A549 (cell line): Measurements from ENCODE around the gene PPIP5K2. TPM values are rescaled to one million over a fixed set of nuclear protein-coding genes. Genes with fewer than 3 reads are reported as not detected.

Experiments used
- ATAC-seq, 2 experiments: fragments of 200-7000 bp in 1 of 2; fragments of >200 bp in 1 of 2; cut with Nextera tagmentation in 1 of 2; cut with Tn5 transposase in 1 of 2; 3 replicates each; pipeline versions ENCODE4 v1.8.0 to v1.9.1; 2018 to 2020; ENCODE audit warnings: mild to moderate bottlenecking in 1 of 2, moderate library complexity in 1 of 2
- CTCF ChIA-PET: fragments of 300-600 bp; sonication (Branson Sonifier 250); formaldehyde crosslinking; extraction: SDS; loops from one replicate; lab custom pipeline; 2021; ENCODE audit warnings: antibody characterized with exemption, inconsistent platforms; lab: Yijun Ruan, JAX
- POLR2A ChIA-PET: fragments of 350-600 bp; formaldehyde crosslinking; extraction: SDS; loops from one replicate; lab custom pipeline; 2021; ENCODE audit warnings: antibody characterized with exemption, inconsistent platforms; lab: Yijun Ruan, JAX
- DNase-seq, 2 experiments: peaks; one replicate each; pipeline versions ENCODE4 v3.0.0 to v3.0.0-alpha.2; 2011 to 2016; ENCODE audit warnings: low read depth in 1 of 2, low spot score in 1 of 2
- FAIRE-seq: peaks from 2 replicates; lab custom pipeline; 2011; peaks lifted over from hg19 to GRCh38; lab: Jason Lieb, UNC
- H3K27ac ChIP-seq, 2 experiments: fragments of >200 bp; sonication (Bioruptor Twin); formaldehyde crosslinking; 3 replicates each; pipeline ENCODE4 v1.5.1; 2016 to 2017
- H3K4me1 ChIP-seq: fragments of >200 bp; sonication (Bioruptor Twin); formaldehyde crosslinking; 3 replicates; pipeline ENCODE4 v1.6.1; 2016
- H3K4me2 ChIP-seq: fragments of >200 bp; sonication (Bioruptor Twin); formaldehyde crosslinking; 3 replicates; pipeline ENCODE4 v1.6.1; 2016
- H3K4me3 ChIP-seq: fragments of >200 bp; sonication (Bioruptor Twin); formaldehyde crosslinking; 3 replicates; pipeline ENCODE4 v1.5.1; 2016
- H3K9me3 ChIP-seq: fragments of >200 bp; sonication (Bioruptor Twin); formaldehyde crosslinking; 3 replicates; pipeline ENCODE4 v1.6.1; 2016
- BCL3 ChIP-seq: fragments of >200 bp; sonication (Bioruptor Twin); formaldehyde crosslinking; IDR thresholded peaks from 3 replicates; pipeline ENCODE4 v1.6.1; 2016
- CBX8 ChIP-seq: fragments of 200-600 bp; sonication (generic); IDR thresholded peaks from 2 replicates; pipeline ENCODE4 v1.6.1; 2016
- CEBPB ChIP-seq, 2 experiments: fragments of >200 bp in 1 of 2; sonication (Bioruptor Twin) in 1 of 2; formaldehyde crosslinking in 1 of 2; IDR thresholded peaks; 2 replicates each; pipeline ENCODE4 v1.6.1; 2012 to 2016
- ESRRA ChIP-seq: fragments of 150-350 bp; IDR thresholded peaks from 2 replicates; pipeline ENCODE4 v1.6.1; 2014; ENCODE audit warnings: mild to moderate bottlenecking, low read length, borderline replicate concordance
- FOXS1 ChIP-seq: fragments of 250-450 bp; sonication (Bioruptor Pico); IDR thresholded peaks from 2 replicates; pipeline ENCODE4 v1.5.0; 2020; ENCODE audit warnings: mild to moderate bottlenecking, moderate library complexity
- HDAC2 ChIP-seq: fragments of 200-600 bp; sonication (generic); IDR thresholded peaks from 2 replicates; pipeline ENCODE4 v1.6.1; 2016
- HOXB5 ChIP-seq: fragments of 250-450 bp; sonication (Bioruptor Pico); IDR thresholded peaks from 2 replicates; pipeline ENCODE4 v1.5.0; 2020; ENCODE audit warnings: mild to moderate bottlenecking, moderate library complexity
- MAFK ChIP-seq: fragments of 450-650 bp; IDR thresholded peaks from 2 replicates; pipeline ENCODE4 v1.6.1; 2014; ENCODE audit not compliant: partially characterized antibody
- MAX ChIP-seq: IDR thresholded peaks from 2 replicates; pipeline ENCODE4 v1.6.1; 2012
- MAZ ChIP-seq: fragments of 150-350 bp; IDR thresholded peaks from 2 replicates; pipeline ENCODE4 v1.6.1; 2014; ENCODE audit warnings: antibody characterized with exemption, low read depth, low read length, borderline replicate concordance
- NPAS2 ChIP-seq: fragments of 250-450 bp; sonication (Bioruptor Pico); IDR thresholded peaks from 2 replicates; pipeline ENCODE4 v1.8.0; 2022; ENCODE audit warnings: mild to moderate bottlenecking, moderate library complexity, borderline replicate concordance
- NR3C1 ChIP-seq: fragments of >200 bp; sonication (Bioruptor Twin); formaldehyde crosslinking; IDR thresholded peaks from 3 replicates; pipeline ENCODE4 v1.6.1; 2017
- POLR2A ChIP-seq: IDR thresholded peaks from 2 replicates; pipeline ENCODE4 v1.6.1; 2012; ENCODE audit warnings: mild to moderate bottlenecking, low read length
- RNF2 ChIP-seq: fragments of 200-600 bp; sonication (generic); IDR thresholded peaks from 2 replicates; pipeline ENCODE4 v1.6.1; 2016; ENCODE audit warnings: low read depth, mild to moderate bottlenecking, antibody characterized with exemption, moderate library complexity, borderline replicate concordance
- SMC3 ChIP-seq: fragments of >200 bp; sonication (Bioruptor Twin); formaldehyde crosslinking; IDR thresholded peaks from 3 replicates; pipeline ENCODE4 v1.6.1; 2018; ENCODE audit warnings: inconsistent platforms
- SREBF2 ChIP-seq: fragments of 450-650 bp; IDR thresholded peaks from 2 replicates; pipeline ENCODE4 v1.6.1; 2014; ENCODE audit warnings: mild to moderate bottlenecking, moderate library complexity
- TFCP2L1 ChIP-seq: fragments of 250-450 bp; sonication (Bioruptor Pico); IDR thresholded peaks from 2 replicates; pipeline ENCODE4 v1.5.0; 2021; ENCODE audit warnings: mild to moderate bottlenecking
- WGBS: methylation state at CpG from one replicate; pipeline ENCODE4 v1.1.6; 2017; ENCODE audit errors: missing lambda C conversion rate; 5-methylcytosine and 5-hydroxymethylcytosine counted together
- polyA plus RNA-seq, 4 experiments: library from polyadenylated mRNA; depleted of rRNA in 3 of 4; stranded (reverse); fragments of >200 nt; fragmentation: RNase III in 1 of 4; extraction: RNeasy Plus Mini Kit Qiagen cat#74134 plus additional on column Dnase treatment in 1 of 4; gene quantifications; 2 replicates in 3 of 4; 3 replicates in 1 of 4; pipeline ENCODE4 v1.2.3, GENCODE V29; 2011 to 2017
- TF ChIP-seq, protein P1 (sequence below): fragments of >200 bp; sonication (Bioruptor Twin); formaldehyde crosslinking; IDR thresholded peaks from 3 replicates; pipeline ENCODE4 v1.5.1; 2016

PPIP5K2 gene
- polyA plus RNA-seq, 2 of the 4 experiments (the other 2 are of a cell fraction) = 21.9 to 61.7 TPM

DNA sequence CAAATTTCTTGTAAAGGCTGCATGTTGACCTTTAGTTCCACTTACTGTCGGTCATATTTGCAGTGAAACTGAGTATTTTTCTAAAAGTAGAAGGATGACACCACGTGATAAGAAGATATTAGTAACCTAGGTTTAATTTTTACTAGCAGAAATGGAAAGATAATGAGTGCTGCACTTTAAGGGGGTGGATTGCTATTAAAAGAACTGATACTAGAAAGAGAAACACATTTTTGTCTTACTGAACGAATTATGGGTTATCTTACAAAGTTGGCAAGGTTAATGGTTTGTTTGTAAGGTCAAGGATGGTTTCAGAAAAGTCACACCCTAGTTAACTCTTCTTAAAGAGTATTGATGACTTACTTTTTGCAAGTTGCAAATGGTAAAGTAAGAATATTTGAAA, 140.8 kb downstream of the PPIP5K2 start:
- CTCF ChIA-PET = interaction anchor here (1.3 kb wide), 1 partner anchor 36 kb away, joined by 3 read pairs; no protein-coding TSS in a partner anchor
- POLR2A ChIA-PET = no interaction called here
- 0 out of 6 replicates have a peak overlapping the region, but pooled peaks of 1 of the 2 experiments have one; percentile 30 for H3K27ac ChIP-seq
- no peak for ATAC-seq
- no peak for TF ChIP-seq FOXS1 (CRISPR knock-in tag)
- no peak for TF ChIP-seq BCL3
- TF ChIP-seq NPAS2 (CRISPR knock-in tag) = no peak
- no peak for TF ChIP-seq POLR2A
- no peak for TF ChIP-seq SMC3
- TF ChIP-seq TFCP2L1 = no peak
- TF ChIP-seq MAZ = no peak
- TF ChIP-seq NR3C1 = no peak
- no peak for TF ChIP-seq CEBPB (IDR thresholded peaks at IDR 0.05)
- TF ChIP-seq ESRRA = no peak
- TF ChIP-seq HOXB5 (CRISPR knock-in tag) = no peak
- TF ChIP-seq SREBF2 = no peak
- TF ChIP-seq RNF2 = no peak
- no peak for TF ChIP-seq CBX8
- no peak for TF ChIP-seq MAX
- TF ChIP-seq MAFK = no peak
- no peak for TF ChIP-seq HDAC2
- TF ChIP-seq, protein P1, sequence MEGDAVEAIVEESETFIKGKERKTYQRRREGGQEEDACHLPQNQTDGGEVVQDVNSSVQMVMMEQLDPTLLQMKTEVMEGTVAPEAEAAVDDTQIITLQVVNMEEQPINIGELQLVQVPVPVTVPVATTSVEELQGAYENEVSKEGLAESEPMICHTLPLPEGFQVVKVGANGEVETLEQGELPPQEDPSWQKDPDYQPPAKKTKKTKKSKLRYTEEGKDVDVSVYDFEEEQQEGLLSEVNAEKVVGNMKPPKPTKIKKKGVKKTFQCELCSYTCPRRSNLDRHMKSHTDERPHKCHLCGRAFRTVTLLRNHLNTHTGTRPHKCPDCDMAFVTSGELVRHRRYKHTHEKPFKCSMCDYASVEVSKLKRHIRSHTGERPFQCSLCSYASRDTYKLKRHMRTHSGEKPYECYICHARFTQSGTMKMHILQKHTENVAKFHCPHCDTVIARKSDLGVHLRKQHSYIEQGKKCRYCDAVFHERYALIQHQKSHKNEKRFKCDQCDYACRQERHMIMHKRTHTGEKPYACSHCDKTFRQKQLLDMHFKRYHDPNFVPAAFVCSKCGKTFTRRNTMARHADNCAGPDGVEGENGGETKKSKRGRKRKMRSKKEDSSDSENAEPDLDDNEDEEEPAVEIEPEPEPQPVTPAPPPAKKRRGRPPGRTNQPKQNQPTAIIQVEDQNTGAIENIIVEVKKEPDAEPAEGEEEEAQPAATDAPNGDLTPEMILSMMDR = no peak
- DNase-seq = no peak
- FAIRE-seq = no peak
- 9% methylated on average over 3 of the region's 3 CpGs for WGBS
- H3K4me2 ChIP-seq = peak overlapping the region; percentile 77
- peaks cover 50% of the 10 kb centered on the region for H3K4me1 ChIP-seq
- H3K9me3 ChIP-seq = no peaks in the 10 kb centered on the region
- peak overlapping the region; percentile 90 for H3K4me3 ChIP-seq

Other genes with a start within 250 kb of the PPIP5K2 start
- gene GIN1, start 163 bp upstream of the PPIP5K2 start, polyA plus RNA-seq (2011; rRNA removed) = 9.4 and 13.5 TPM in 2 replicates
- 7.1 to 9.4 TPM (median 7.9 TPM) in 3 replicates for gene GIN1, start 163 bp upstream of the PPIP5K2 start, polyA plus RNA-seq (2017; fragmentation: RNase III; extraction: RNeasy Plus Mini Kit Qiagen cat#74134 plus additional on column Dnase treatment)
- gene MACIR, start 138.5 kb downstream of the PPIP5K2 start, polyA plus RNA-seq (2011; rRNA removed) = 35.3 and 38.8 TPM in 2 replicates
- 17.7 to 21.5 TPM (median 20.1 TPM) in 3 replicates for gene MACIR, start 138.5 kb downstream of the PPIP5K2 start, polyA plus RNA-seq (2017; fragmentation: RNase III; extraction: RNeasy Plus Mini Kit Qiagen cat#74134 plus additional on column Dnase treatment)